ENCODE data around the gene NUDT11.

- TF ChIP-seq CTCF (IDR thresholded peaks at IDR 0.05) (peak; percentile 55 to 94 (median 65)), POLR2A (IDR thresholded peaks at IDR 0.05) (no peak)
Measured at GRCh38 chrX:51461053-51462044, 35.0 kb downstream of the NUDT11 start.
